Liver (tissue), 9 donors: ENCODE data around the gene FSIP1. TPM values are rescaled to one million over a fixed set of nuclear protein-coding genes. Genes with fewer than 3 reads are reported as not detected.

ENCODE experiments used
- DNase-seq: peaks from one replicate; pipeline ENCODE4 v3.0.0-alpha.2; 2017; ENCODE audit warnings: low spot score
- H3K27ac ChIP-seq, 2 donors: one replicate each; pipeline ENCODE4 v1.7.0; 2013; ENCODE audit warnings: inconsistent platforms in 2 of 2, low read length in 2 of 2, control low read depth in 1 of 2, low read depth in 1 of 2, mild to moderate bottlenecking in 1 of 2
- H3K27me3 ChIP-seq, 4 donors: one replicate each; pipeline versions ENCODE4 v1.6.1 to v1.7.0; 2013; ENCODE audit warnings: low read length in 3 of 4, inconsistent platforms in 1 of 4, mild to moderate bottlenecking in 1 of 4, moderate library complexity in 1 of 4; ENCODE audit not compliant: control insufficient read depth in 4 of 4, insufficient read depth in 4 of 4
- H3K36me3 ChIP-seq, 4 donors: one replicate each; pipeline versions ENCODE4 v1.6.1 to v1.7.0; 2013; ENCODE audit warnings: low read length in 3 of 4, mild to moderate bottlenecking in 3 of 4, low read depth in 1 of 4, moderate library complexity in 1 of 4; ENCODE audit not compliant: control insufficient read depth in 4 of 4, insufficient read depth in 3 of 4
- H3K4me1 ChIP-seq, 4 donors: one replicate each; pipeline versions ENCODE4 v1.6.1 to v1.7.0; 2013; ENCODE audit warnings: low read length in 3 of 4, mild to moderate bottlenecking in 3 of 4, moderate library complexity in 1 of 4; ENCODE audit not compliant: control insufficient read depth in 4 of 4, insufficient read depth in 4 of 4
- H3K4me3 ChIP-seq, 3 donors: one replicate each; pipeline versions ENCODE4 v1.6.1 to v1.7.0; 2013; ENCODE audit warnings: low read length in 3 of 3, control low read depth in 1 of 3, low read depth in 1 of 3, mild to moderate bottlenecking in 1 of 3
- H3K9ac ChIP-seq, 2 donors: one replicate each; pipeline ENCODE4 v1.7.0; 2013; ENCODE audit warnings: low read length in 2 of 2, mild to moderate bottlenecking in 2 of 2, moderate library complexity in 2 of 2, control low read depth in 1 of 2, low read depth in 1 of 2
- H3K9me3 ChIP-seq, 4 donors: one replicate each; pipeline versions ENCODE4 v1.6.1 to v1.7.0; 2013; ENCODE audit warnings: low read length in 3 of 4; ENCODE audit not compliant: control insufficient read depth in 4 of 4
- ATF3 ChIP-seq: IDR thresholded peaks from 2 replicates; pipeline ENCODE4 v1.6.1; 2016; ENCODE audit warnings: antibody characterized with exemption
- EGR1 ChIP-seq, 2 donors: IDR thresholded peaks; 2 replicates each; pipeline ENCODE4 v1.6.1; 2016 to 2018; ENCODE audit warnings: antibody characterized with exemption in 2 of 2, low read depth in 2 of 2
- FOXA2 ChIP-seq: IDR thresholded peaks from 2 replicates; pipeline ENCODE4 v1.6.1; 2016; ENCODE audit warnings: antibody characterized with exemption
- GABPA ChIP-seq, 2 donors: IDR thresholded peaks in 1 of 2; conservative IDR thresholded peaks in 1 of 2; 2 replicates each; pipeline ENCODE4 v1.6.1; 2016; ENCODE audit warnings: antibody characterized with exemption in 2 of 2, mild to moderate bottlenecking in 1 of 2, moderate library complexity in 1 of 2
- HNF4A ChIP-seq, 2 donors: conservative IDR thresholded peaks; 2 replicates each; pipeline ENCODE4 v1.6.1; 2016; ENCODE audit warnings: antibody characterized with exemption in 2 of 2, mild to moderate bottlenecking in 2 of 2
- HNF4G ChIP-seq: IDR thresholded peaks from 2 replicates; pipeline ENCODE4 v1.6.1; 2016; ENCODE audit warnings: antibody characterized with exemption
- JUND ChIP-seq, 2 donors: IDR thresholded peaks; 2 replicates each; pipeline ENCODE4 v1.6.1; 2016; ENCODE audit warnings: antibody characterized with exemption in 2 of 2
- MAX ChIP-seq: IDR thresholded peaks from 2 replicates; pipeline ENCODE4 v1.6.1; 2016; ENCODE audit warnings: antibody characterized with exemption
- NR2F2 ChIP-seq: IDR thresholded peaks from 2 replicates; pipeline ENCODE4 v1.6.1; 2016; ENCODE audit warnings: antibody characterized with exemption
- RAD21 ChIP-seq, 2 donors: IDR thresholded peaks; 2 replicates each; pipeline ENCODE4 v1.6.1; 2016; ENCODE audit warnings: antibody characterized with exemption in 2 of 2, mild to moderate bottlenecking in 2 of 2
- RXRA ChIP-seq, 2 donors: IDR thresholded peaks; 2 replicates each; pipeline ENCODE4 v1.6.1; 2017 to 2018; ENCODE audit warnings: antibody characterized with exemption in 2 of 2, mild to moderate bottlenecking in 1 of 2
- YY1 ChIP-seq: IDR thresholded peaks from 2 replicates; pipeline ENCODE4 v1.6.1; 2016; ENCODE audit warnings: antibody characterized with exemption, mild to moderate bottlenecking
- WGBS: extraction: QIAGEN DNeasy Blood & Tissue Kit; methylation state at CpG from one replicate; pipeline ENCODE4 v1.1.7; 2013; 5-methylcytosine and 5-hydroxymethylcytosine counted together
- polyA plus RNA-seq, 2 donors: library from polyadenylated mRNA; stranded (reverse) in 1 of 2; unstranded in 1 of 2; fragments of 200-250 nt in 1 of 2; fragments of >200 nt in 1 of 2; fragmentation: Nextera tagmentation in 1 of 2; extraction: Ambion mirVana in 1 of 2; gene quantifications; one replicate each; pipeline versions ENCODE4 v1.2.1 to v1.2.3, GENCODE V29; 2013 to 2015
- total RNA-seq, 2 donors: library from RNA; depleted of rRNA; stranded (reverse); fragments of >200 nt; gene quantifications; one replicate each; pipeline ENCODE4 v1.2.3, GENCODE V29; 2014
- TF ChIP-seq, protein P1 (sequence below): fragments of 150-350 bp; IDR thresholded peaks from 2 replicates; pipeline ENCODE4 v1.5.1; 2017; ENCODE audit warnings: improper control_type of control experiment, low read depth, low read length; ENCODE audit not compliant: missing input control
- donor health status: healthy.
- donor health status: healthy.
- donor health status: healthy.
- donor health status: healthy.
- donor health status: healthy.

Gene FSIP1
- total and polyA plus RNA-seq, 4 donors: 0.05 to 0.29 (median 0.13) TPM

DNA sequence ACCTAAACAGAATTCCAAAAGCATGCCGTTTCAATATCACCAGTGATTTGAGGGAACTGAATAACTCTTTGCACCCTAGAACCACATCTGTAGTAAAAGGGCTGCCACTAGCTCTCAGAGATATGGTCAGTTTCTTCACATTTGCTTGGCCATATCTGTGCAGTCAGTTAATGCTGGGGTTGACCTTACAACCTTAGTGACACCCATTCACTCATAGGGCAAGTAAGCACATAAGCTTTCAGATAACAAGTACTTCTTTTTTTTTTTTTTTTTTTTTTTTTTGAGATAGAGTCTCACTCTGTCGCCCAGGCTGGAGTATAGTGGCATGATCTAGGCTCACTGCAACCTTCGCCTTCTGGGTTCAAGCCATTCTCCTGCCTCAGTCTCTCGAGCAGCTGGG lies 20.4 kb upstream of the FSIP1 start:
- Histone ChIP-seq H3K4me1 (peaks cover 0 to 12% (median 1%) of the 10 kb centered on the region in 4 donors), H3K9me3 (no peaks in the 10 kb centered on the region), H3K27ac (no peak overlapping the region), H3K27me3 (no peaks in the 10 kb centered on the region), H3K4me3 (no peak overlapping the region), H3K9ac (no peak overlapping the region), H3K36me3 (no peaks in the 10 kb centered on the region)
- DNase-seq: no peak
- 93% methylated on average over 4 of the region's 4 CpGs for WGBS
- TF ChIP-seq RXRA (IDR thresholded peaks at IDR 0.05) (no peak), HNF4G (no peak), NR2F2 (no peak), YY1 (no peak), RAD21 (IDR thresholded peaks at IDR 0.05) (no peak), FOXA2 (no peak), MAX (no peak), HNF4A (conservative IDR thresholded peaks at IDR 0.05) (no peak), JUND (IDR thresholded peaks at IDR 0.05) (no peak), EGR1 (IDR thresholded peaks at IDR 0.05; ENCODE audit: low read depth in 2 of 2) (no peak), GABPA (IDR thresholded peaks at IDR 0.05 in 1 of 2, conservative IDR thresholded peaks at IDR 0.05 in 1 of 2) (no peak), ATF3 (no peak)
- TF ChIP-seq, protein P1, sequence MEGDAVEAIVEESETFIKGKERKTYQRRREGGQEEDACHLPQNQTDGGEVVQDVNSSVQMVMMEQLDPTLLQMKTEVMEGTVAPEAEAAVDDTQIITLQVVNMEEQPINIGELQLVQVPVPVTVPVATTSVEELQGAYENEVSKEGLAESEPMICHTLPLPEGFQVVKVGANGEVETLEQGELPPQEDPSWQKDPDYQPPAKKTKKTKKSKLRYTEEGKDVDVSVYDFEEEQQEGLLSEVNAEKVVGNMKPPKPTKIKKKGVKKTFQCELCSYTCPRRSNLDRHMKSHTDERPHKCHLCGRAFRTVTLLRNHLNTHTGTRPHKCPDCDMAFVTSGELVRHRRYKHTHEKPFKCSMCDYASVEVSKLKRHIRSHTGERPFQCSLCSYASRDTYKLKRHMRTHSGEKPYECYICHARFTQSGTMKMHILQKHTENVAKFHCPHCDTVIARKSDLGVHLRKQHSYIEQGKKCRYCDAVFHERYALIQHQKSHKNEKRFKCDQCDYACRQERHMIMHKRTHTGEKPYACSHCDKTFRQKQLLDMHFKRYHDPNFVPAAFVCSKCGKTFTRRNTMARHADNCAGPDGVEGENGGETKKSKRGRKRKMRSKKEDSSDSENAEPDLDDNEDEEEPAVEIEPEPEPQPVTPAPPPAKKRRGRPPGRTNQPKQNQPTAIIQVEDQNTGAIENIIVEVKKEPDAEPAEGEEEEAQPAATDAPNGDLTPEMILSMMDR: no peak

- Histone ChIP-seq H3K27ac (no peak overlapping the region), H3K27me3 (no peaks in the 10 kb centered on the region), H3K36me3 (no peaks in the 10 kb centered on the region), H3K9me3 (no peaks in the 10 kb centered on the region), H3K4me3 (no peak overlapping the region), H3K4me1 (peaks cover 0 to 12% (median 1%) of the 10 kb centered on the region in 4 donors), H3K9ac (no peak overlapping the region)
- no peak for DNase-seq
- 82% methylated on average over 19 of the region's 19 CpGs for WGBS
- peak; percentile 76 to 87 for TF ChIP-seq RAD21 (IDR thresholded peaks at IDR 0.05)
- TF ChIP-seq, protein P1: peak; percentile 47
- TF ChIP-seq MAX: no peak
These were observed 19.1 kb upstream of the FSIP1 start for GRCh38 chr15:39801641-39802309.
